HepG2 (cell line): ENCODE data around the gene PMM2. TPM values are rescaled to one million over a fixed set of nuclear protein-coding genes. Genes with fewer than 3 reads are reported as not detected.

Source experiments
- CBFB ChIP-seq: sonication (generic); formaldehyde crosslinking; IDR thresholded peaks from 2 replicates; pipeline ENCODE4 v1.4.0; 2020; ENCODE audit warnings: missing genetic modification reagents
- CREBL2 ChIP-seq: sonication (generic); formaldehyde crosslinking; IDR thresholded peaks from 2 replicates; pipeline ENCODE4 v1.8.1; 2023; ENCODE audit warnings: missing genetic modification reagents, mild to moderate bottlenecking, borderline replicate concordance
- HDAC6 ChIP-seq: fragments of 200-600 bp; sonication (generic); IDR thresholded peaks from 2 replicates; pipeline ENCODE4 v1.7.0; 2017; ENCODE audit warnings: mild to moderate bottlenecking, antibody characterized with exemption, low read length, low read depth
- NR1H2 ChIP-seq: sonication (generic); formaldehyde crosslinking; IDR thresholded peaks from 2 replicates; pipeline ENCODE4 v1.8.1; 2022; ENCODE audit warnings: low read depth, missing genetic modification reagents, borderline replicate concordance
- PTBP1 ChIP-seq: fragments of 200-400 bp; formaldehyde crosslinking; IDR thresholded peaks from 2 replicates; pipeline ENCODE4 v1.6.1; 2018; ENCODE audit warnings: low read length, low read depth; ENCODE audit not compliant: poor library complexity, severe bottlenecking
- RAD51 ChIP-seq: fragments of 450-650 bp; IDR thresholded peaks from 2 replicates; pipeline ENCODE4 v1.6.1; 2016; ENCODE audit warnings: borderline replicate concordance
- RFX1 ChIP-seq: fragments of 450-650 bp; IDR thresholded peaks from 2 replicates; pipeline ENCODE4 v1.6.1; 2017
- SIN3B ChIP-seq: fragments of 150-350 bp; IDR thresholded peaks from 2 replicates; pipeline ENCODE4 v1.6.1; 2014; ENCODE audit warnings: low read length
- SMARCC2 ChIP-seq: fragments of 450-650 bp; IDR thresholded peaks from 2 replicates; pipeline ENCODE4 v1.6.1; 2017; ENCODE audit warnings: antibody characterized with exemption, mild to moderate bottlenecking
- STAG1 ChIP-seq: sonication (generic); formaldehyde crosslinking; IDR thresholded peaks from 2 replicates; pipeline ENCODE4 v1.4.0; 2020; ENCODE audit warnings: missing genetic modification reagents
- TCF7L2 ChIP-seq: IDR thresholded peaks from 2 replicates; pipeline ENCODE4 v1.6.1; 2011; ENCODE audit warnings: mild to moderate bottlenecking, low read depth, low read length, moderate library complexity
- ZFP36L2 ChIP-seq: sonication (generic); formaldehyde crosslinking; IDR thresholded peaks from 2 replicates; pipeline ENCODE4 v1.4.0; 2020; ENCODE audit warnings: missing genetic modification reagents
- ZNF281 ChIP-seq: sonication (generic); formaldehyde crosslinking; IDR thresholded peaks from 2 replicates; pipeline ENCODE4 v1.4.0; 2020; ENCODE audit warnings: missing genetic modification reagents, borderline replicate concordance
- ZNF501 ChIP-seq: sonication (generic); formaldehyde crosslinking; IDR thresholded peaks from 2 replicates; pipeline ENCODE4 v1.5.1; 2020; ENCODE audit warnings: mild to moderate bottlenecking, moderate library complexity, missing genetic modification reagents
- ZNF782 ChIP-seq: sonication (generic); formaldehyde crosslinking; IDR thresholded peaks from 2 replicates; pipeline ENCODE4 v1.4.0; 2020; ENCODE audit warnings: missing genetic modification reagents, mild to moderate bottlenecking, borderline replicate concordance
- polyA plus RNA-seq, 8 experiments: library from polyadenylated mRNA; depleted of rRNA in 3 of 8; stranded (reverse) in 7 of 8; unstranded in 1 of 8; fragments of >200 nt; fragmentation: Illumina TruSeq in 4 of 8; extraction: Trizol in 4 of 8; gene quantifications; 2 replicates each; pipeline versions ENCODE4 v1.2.1 to v1.2.3, GENCODE V29; 2011 to 2016; ENCODE audit warnings: low read depth in 4 of 8, missing spikeins in 1 of 8, mixed read lengths in 1 of 8; ENCODE audit not compliant: insufficient read depth in 1 of 8
- total RNA-seq, 5 experiments: library from RNA; depleted of rRNA; stranded (reverse); fragments of >200 nt; fragmentation: Illumina TruSeq; extraction: Trizol; gene quantifications; 2 replicates each; pipeline ENCODE4 v1.2.3, GENCODE V29; 2016; ENCODE audit warnings: low read depth in 1 of 5
- TF ChIP-seq, protein P1 (sequence below), 2 experiments: sonication (generic) in 1 of 2; formaldehyde crosslinking in 1 of 2; IDR thresholded peaks; 2 replicates each; pipeline versions ENCODE4 v1.4.0 to v1.6.1; 2016 to 2020; ENCODE audit warnings: borderline replicate concordance in 1 of 2, low read depth in 1 of 2, mild to moderate bottlenecking in 1 of 2, missing genetic modification reagents in 1 of 2
- TF ChIP-seq, protein P2 (sequence below): sonication (generic); formaldehyde crosslinking; IDR thresholded peaks from 2 replicates; pipeline ENCODE4 v1.4.0; 2020; ENCODE audit warnings: missing genetic modification reagents, mild to moderate bottlenecking, borderline replicate concordance

PMM2 gene
- total and polyA plus RNA-seq, 2 of the 13 experiments (the other 11 are each of a cell fraction or from before 2014, with no cell fraction given) = 52.2 to 93.7 TPM

- TF ChIP-seq, protein P1, sequence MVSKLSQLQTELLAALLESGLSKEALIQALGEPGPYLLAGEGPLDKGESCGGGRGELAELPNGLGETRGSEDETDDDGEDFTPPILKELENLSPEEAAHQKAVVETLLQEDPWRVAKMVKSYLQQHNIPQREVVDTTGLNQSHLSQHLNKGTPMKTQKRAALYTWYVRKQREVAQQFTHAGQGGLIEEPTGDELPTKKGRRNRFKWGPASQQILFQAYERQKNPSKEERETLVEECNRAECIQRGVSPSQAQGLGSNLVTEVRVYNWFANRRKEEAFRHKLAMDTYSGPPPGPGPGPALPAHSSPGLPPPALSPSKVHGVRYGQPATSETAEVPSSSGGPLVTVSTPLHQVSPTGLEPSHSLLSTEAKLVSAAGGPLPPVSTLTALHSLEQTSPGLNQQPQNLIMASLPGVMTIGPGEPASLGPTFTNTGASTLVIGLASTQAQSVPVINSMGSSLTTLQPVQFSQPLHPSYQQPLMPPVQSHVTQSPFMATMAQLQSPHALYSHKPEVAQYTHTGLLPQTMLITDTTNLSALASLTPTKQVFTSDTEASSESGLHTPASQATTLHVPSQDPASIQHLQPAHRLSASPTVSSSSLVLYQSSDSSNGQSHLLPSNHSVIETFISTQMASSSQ (IDR thresholded peaks at IDR 0.05; ENCODE audit: low read depth) = no peak
- TF ChIP-seq, protein P1 (CRISPR knock-in tag; IDR thresholded peaks at IDR 0.05; ENCODE audit: borderline replicate concordance) = 0 out of 2 replicates have a peak, but pooled peaks have one; percentile 46
- TF ChIP-seq STAG1 (CRISPR knock-in tag) (peak; percentile 8; the same call in 1 of the 2 replicates), CBFB (peak; percentile 53; the same call in 1 of the 2 replicates), HDAC6 (0 out of 2 replicates have a peak, but pooled peaks have one; percentile 75), RFX1 (no peak), SMARCC2 (no peak), SIN3B (no peak), CREBL2 (CRISPR knock-in tag) (no peak), ZNF501 (peak; percentile 88), TCF7L2 (no peak), ZNF281 (CRISPR knock-in tag) (no peak; the same call in 1 of the 2 replicates), NR1H2 (CRISPR knock-in tag) (0 out of 2 replicates have a peak, but pooled peaks have one; percentile 77), ZNF782 (CRISPR knock-in tag) (peak; percentile 14; the same call in 1 of the 2 replicates), ZFP36L2 (CRISPR knock-in tag) (no peak), PTBP1 (peak; percentile 80), RAD51 (no peak)
- TF ChIP-seq, protein P2, sequence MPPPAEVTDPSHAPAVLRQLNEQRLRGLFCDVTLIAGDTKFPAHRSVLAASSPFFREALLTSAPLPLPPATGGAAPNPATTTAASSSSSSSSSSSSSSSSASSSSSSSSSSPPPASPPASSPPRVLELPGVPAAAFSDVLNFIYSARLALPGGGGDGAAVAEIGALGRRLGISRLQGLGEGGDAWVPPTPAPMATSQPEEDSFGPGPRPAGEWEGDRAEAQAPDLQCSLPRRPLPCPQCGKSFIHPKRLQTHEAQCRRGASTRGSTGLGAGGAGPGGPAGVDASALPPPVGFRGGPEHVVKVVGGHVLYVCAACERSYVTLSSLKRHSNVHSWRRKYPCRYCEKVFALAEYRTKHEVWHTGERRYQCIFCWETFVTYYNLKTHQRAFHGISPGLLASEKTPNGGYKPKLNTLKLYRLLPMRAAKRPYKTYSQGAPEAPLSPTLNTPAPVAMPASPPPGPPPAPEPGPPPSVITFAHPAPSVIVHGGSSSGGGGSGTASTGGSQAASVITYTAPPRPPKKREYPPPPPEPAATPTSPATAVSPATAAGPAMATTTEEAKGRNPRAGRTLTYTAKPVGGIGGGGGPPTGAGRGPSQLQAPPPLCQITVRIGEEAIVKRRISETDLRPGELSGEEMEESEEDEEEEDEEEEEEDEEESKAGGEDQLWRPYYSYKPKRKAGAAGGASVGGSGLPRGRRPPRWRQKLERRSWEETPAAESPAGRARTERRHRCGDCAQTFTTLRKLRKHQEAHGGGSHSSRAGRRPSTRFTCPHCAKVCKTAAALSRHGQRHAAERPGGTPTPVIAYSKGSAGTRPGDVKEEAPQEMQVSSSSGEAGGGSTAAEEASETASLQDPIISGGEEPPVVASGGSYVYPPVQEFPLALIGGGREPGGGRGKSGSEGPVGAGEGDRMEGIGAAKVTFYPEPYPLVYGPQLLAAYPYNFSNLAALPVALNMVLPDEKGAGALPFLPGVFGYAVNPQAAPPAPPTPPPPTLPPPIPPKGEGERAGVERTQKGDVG (CRISPR knock-in tag) = no peak
Observed at GRCh38 chr16:8867216-8867931, 69.7 kb downstream of the PMM2 start (continued).
